AG04450 (cell line): ENCODE results near the gene MMGT1. TPM values are rescaled to one million over a fixed set of nuclear protein-coding genes. Genes with fewer than 3 reads are reported as not detected.

Experiments
- CTCF ChIA-PET: fragments of 300-600, 350-600 bp; formaldehyde crosslinking; extraction: SDS; loops from one replicate; lab custom pipeline; 2022; ENCODE audit warnings: antibody characterized with exemption, inconsistent platforms; lab: Charles Lee
- POLR2A ChIA-PET: fragments of 350-600 bp; formaldehyde crosslinking; extraction: SDS; loops from one replicate; lab custom pipeline; 2021; ENCODE audit warnings: antibody characterized with exemption, inconsistent platforms; lab: Yijun Ruan, JAX
- DNase-seq: peaks from one replicate; pipeline ENCODE4 v3.0.0-alpha.2; 2011; ENCODE audit warnings: low read depth, low spot score
- H3K27ac ChIP-seq: one replicate; pipeline ENCODE4 v1.5.1; 2012; ENCODE audit warnings: low read depth, low read length, control low read depth
- H3K27me3 ChIP-seq: one replicate; pipeline ENCODE4 v1.6.0; 2012; ENCODE audit warnings: low read length; ENCODE audit not compliant: control insufficient read depth, insufficient read depth
- H3K4me3 ChIP-seq: 2 replicates; pipeline ENCODE4 v1.5.1; 2011; ENCODE audit warnings: mild to moderate bottlenecking, low read depth, low read length, control low read depth
- H3K9me3 ChIP-seq: 2 replicates; pipeline ENCODE4 v1.5.1; 2012; ENCODE audit warnings: low read length; ENCODE audit not compliant: control insufficient read depth, insufficient read depth
- CTCF ChIP-seq: IDR thresholded peaks from 2 replicates; pipeline ENCODE4 v1.5.1; 2011; ENCODE audit warnings: low read depth, low read length, control low read depth, inconsistent platforms
- polyA plus RNA-seq: library from polyadenylated mRNA; depleted of rRNA; stranded (reverse); fragments of >200 nt; gene quantifications from 2 replicates; pipeline ENCODE4 v1.2.3, GENCODE V29; 2011

Gene MMGT1
- polyA plus RNA-seq, 1 experiment = 23.3 TPM

GRCh38 chrX:135984256-135984655, 10.5 kb upstream of the MMGT1 start:
- ChIA-PET CTCF (interaction anchor here (0.8 kb wide), 1 partner anchor 45 kb away, joined by 3 read pairs; no protein-coding TSS in a partner anchor), POLR2A (no interaction called here)
- no peak overlapping the region for H3K4me3 ChIP-seq
- no peaks in the 10 kb centered on the region for H3K9me3 ChIP-seq
- no peak for DNase-seq
- no peak for TF ChIP-seq CTCF
- H3K27me3 ChIP-seq = no peaks in the 10 kb centered on the region
- H3K27ac ChIP-seq = no peak overlapping the region

- CTCF ChIA-PET = no interaction called here
- POLR2A ChIA-PET = no interaction called here
Observed at GRCh38 chrX:135982860-135983259, 9.1 kb upstream of the MMGT1 start.

GRCh38 chrX:135981668-135982067, 7.9 kb upstream of the MMGT1 start:
- Histone ChIP-seq H3K4me3 (no peak overlapping the region), H3K27me3 (no peaks in the 10 kb centered on the region), H3K9me3 (no peaks in the 10 kb centered on the region), H3K27ac (no peak overlapping the region)
- CTCF ChIA-PET = no interaction called here
- POLR2A ChIA-PET = no interaction called here
- no peak for TF ChIP-seq CTCF
- no peak for DNase-seq

More at GRCh38 chrX:135982860-135983259, 9.1 kb upstream of the MMGT1 start:
- Histone ChIP-seq H3K4me3 (no peak overlapping the region), H3K27ac (no peak overlapping the region), H3K27me3 (no peaks in the 10 kb centered on the region), H3K9me3 (no peaks in the 10 kb centered on the region)
- DNase-seq = no peak
- no peak for TF ChIP-seq CTCF

- no peak overlapping the region for H3K4me3 ChIP-seq
- no peak for DNase-seq
- H3K27me3 ChIP-seq = no peaks in the 10 kb centered on the region
- no peak for TF ChIP-seq CTCF
- ChIA-PET CTCF (no interaction called here), POLR2A (no interaction called here)
- no peak overlapping the region for H3K27ac ChIP-seq
- no peaks in the 10 kb centered on the region for H3K9me3 ChIP-seq
Observed at GRCh38 chrX:135981010-135981409, 7.2 kb upstream of the MMGT1 start.

GRCh38 chrX:135977611-135978010, 3.8 kb upstream of the MMGT1 start:
- Histone ChIP-seq H3K27ac (no peak overlapping the region), H3K27me3 (no peaks in the 10 kb centered on the region), H3K4me3 (no peak overlapping the region), H3K9me3 (no peaks in the 10 kb centered on the region)
- POLR2A ChIA-PET = interaction anchor here (0.6 to 0.7 kb wide), 2 partner anchors 78 to 520 kb away, joined by 3 read pairs; partner anchors contain the start of gene HTATSF1
- CTCF ChIA-PET = interaction anchor here (0.9 kb wide), 1 partner anchor 52 kb away, joined by 3 read pairs; no protein-coding TSS in a partner anchor
- TF ChIP-seq CTCF = no peak
- peak; percentile 20 for DNase-seq
